DMS114 treated with DMSO at 0.1 percent for 48 hours (cell line): ENCODE data around the gene GFPT1.
"Not testable (repeated sequence)": the region's sequence is repeated elsewhere in the genome, so short reads cannot be mapped to it uniquely, and the experiment has no call there.

Source experiments
- DNase-seq: peaks from one replicate; lab custom pipeline; 2025; ENCODE audit not compliant: unreplicated experiment; lab: John Stamatoyannopoulos, UW

Gene GFPT1

GRCh38 chr2:69384618-69385081 is 2.4 kb downstream of the GFPT1 start:
- no peak for DNase-seq

- DNase-seq = no peak
Observed at GRCh38 chr2:69383176-69383812, 3.7 kb downstream of the GFPT1 start.

GRCh38 chr2:69382547-69382946 is 4.5 kb downstream of the GFPT1 start:
- no peak for DNase-seq

GRCh38 chr2:69381337-69381737 is 5.7 kb downstream of the GFPT1 start:
- DNase-seq = no peak

GRCh38 chr2:69380072-69380917 is 6.7 kb downstream of the GFPT1 start:
- DNase-seq = no peak

GRCh38 chr2:69376403-69376802 is 10.6 kb downstream of the GFPT1 start:
- DNase-seq = no peak

- DNase-seq = peak; percentile 18
Observed at GRCh38 chr2:69375494-69376353, 11.3 kb downstream of the GFPT1 start.

- no peak for DNase-seq
Observed at GRCh38 chr2:69372767-69373166, 14.3 kb downstream of the GFPT1 start.

- no peak for DNase-seq
Observed at GRCh38 chr2:69369802-69370201, 17.2 kb downstream of the GFPT1 start.

- DNase-seq = no peak
Observed at GRCh38 chr2:69368588-69368987, 18.4 kb downstream of the GFPT1 start.

GRCh38 chr2:69359371-69359770 is 27.7 kb downstream of the GFPT1 start:
- DNase-seq = no peak

- DNase-seq = no peak
Observed at GRCh38 chr2:69358914-69359313, 28.1 kb downstream of the GFPT1 start.

- DNase-seq = no peak
Observed at GRCh38 chr2:69356471-69356870, 30.6 kb downstream of the GFPT1 start.

- not testable (repeated sequence) for DNase-seq
Observed at GRCh38 chr2:69354976-69355375, 32.1 kb downstream of the GFPT1 start.

- DNase-seq = no peak
Observed at GRCh38 chr2:69353360-69353759, 33.7 kb downstream of the GFPT1 start.

GRCh38 chr2:69348781-69349180 is 38.2 kb downstream of the GFPT1 start:
- DNase-seq = no peak

GRCh38 chr2:69345434-69345833 is 41.6 kb downstream of the GFPT1 start:
- DNase-seq = no peak

- no peak for DNase-seq
Observed at GRCh38 chr2:69344305-69344704, 42.7 kb downstream of the GFPT1 start.

- no peak for DNase-seq
Observed at GRCh38 chr2:69340101-69340775, 46.8 kb downstream of the GFPT1 start.

- DNase-seq = no peak
Observed at GRCh38 chr2:69335311-69335710, 51.7 kb downstream of the GFPT1 start.

- no peak for DNase-seq
Observed at GRCh38 chr2:69333352-69333751, 53.7 kb downstream of the GFPT1 start.
